ENCODE measurements around the gene GPR150.

DNA sequence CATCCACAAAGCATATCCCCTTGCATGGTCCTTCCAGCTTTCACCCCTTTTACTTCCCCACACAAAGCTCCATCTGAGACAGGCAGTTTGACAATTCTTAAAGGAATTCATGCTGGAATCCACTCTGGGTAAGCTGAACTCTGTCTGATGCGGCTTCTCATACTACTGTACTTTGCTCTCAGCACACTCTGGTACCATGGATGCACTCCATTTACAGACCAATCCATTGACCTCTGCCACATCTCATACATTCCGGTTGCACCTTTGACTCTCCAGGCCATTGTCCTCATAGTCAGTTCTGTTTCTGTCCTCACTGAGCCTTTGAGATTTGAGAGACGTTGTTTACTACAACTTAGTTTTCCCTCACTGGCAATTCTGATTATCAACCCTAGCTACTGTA is 50.7 kb downstream of the GPR150 start:
- no peak for TF ChIP-seq JUN (IDR thresholded peaks at IDR 0.05; ENCODE audit: borderline replicate concordance, low read depth, low read length)
- no peak for TF ChIP-seq JUN (CRISPR knock-in tag; IDR thresholded peaks at IDR 0.05; ENCODE audit: borderline replicate concordance)
- TF ChIP-seq POLR2AphosphoS5 (IDR thresholded peaks at IDR 0.05; ENCODE audit: control insufficient read depth, insufficient read depth, low read depth, low read length), result no peak
- TF ChIP-seq, protein P1, sequence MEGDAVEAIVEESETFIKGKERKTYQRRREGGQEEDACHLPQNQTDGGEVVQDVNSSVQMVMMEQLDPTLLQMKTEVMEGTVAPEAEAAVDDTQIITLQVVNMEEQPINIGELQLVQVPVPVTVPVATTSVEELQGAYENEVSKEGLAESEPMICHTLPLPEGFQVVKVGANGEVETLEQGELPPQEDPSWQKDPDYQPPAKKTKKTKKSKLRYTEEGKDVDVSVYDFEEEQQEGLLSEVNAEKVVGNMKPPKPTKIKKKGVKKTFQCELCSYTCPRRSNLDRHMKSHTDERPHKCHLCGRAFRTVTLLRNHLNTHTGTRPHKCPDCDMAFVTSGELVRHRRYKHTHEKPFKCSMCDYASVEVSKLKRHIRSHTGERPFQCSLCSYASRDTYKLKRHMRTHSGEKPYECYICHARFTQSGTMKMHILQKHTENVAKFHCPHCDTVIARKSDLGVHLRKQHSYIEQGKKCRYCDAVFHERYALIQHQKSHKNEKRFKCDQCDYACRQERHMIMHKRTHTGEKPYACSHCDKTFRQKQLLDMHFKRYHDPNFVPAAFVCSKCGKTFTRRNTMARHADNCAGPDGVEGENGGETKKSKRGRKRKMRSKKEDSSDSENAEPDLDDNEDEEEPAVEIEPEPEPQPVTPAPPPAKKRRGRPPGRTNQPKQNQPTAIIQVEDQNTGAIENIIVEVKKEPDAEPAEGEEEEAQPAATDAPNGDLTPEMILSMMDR (IDR thresholded peaks at IDR 0.05 in 2 of 3, conservative IDR thresholded peaks at IDR 0.05 in 1 of 3; ENCODE audit: insufficient read depth in 2 of 3, low read depth in 1 of 3, low read length in 3 of 3), result no peak
- TF ChIP-seq EHMT2 (IDR thresholded peaks at IDR 0.05), result no peak
